Aorta (tissue), 5 donors: Measurements from ENCODE around the gene RACK1. TPM values are rescaled to one million over a fixed set of nuclear protein-coding genes. Genes with fewer than 3 reads are reported as not detected.

Experiments used
- ATAC-seq: fragments of 200-7000 bp; cut with Tn5 transposase; one replicate; pipeline ENCODE4 v1.9.1; 2022; ENCODE audit warnings: moderate library complexity; ENCODE audit not compliant: low FRiP score
- DNase-seq, 2 donors: peaks; one replicate each; pipeline ENCODE4 v3.0.0-alpha.2; 2020
- H3K27ac ChIP-seq, 2 donors: one replicate each; pipeline ENCODE4 v1.5.1; 2013; ENCODE audit warnings: low read length in 2 of 2, mild to moderate bottlenecking in 2 of 2, moderate library complexity in 2 of 2, control low read depth in 1 of 2, inconsistent platforms in 1 of 2, low read depth in 1 of 2
- H3K27me3 ChIP-seq, 2 donors: one replicate each; pipeline ENCODE4 v1.6.1; 2013; ENCODE audit warnings: control low read depth in 1 of 2, low read length in 1 of 2, mild to moderate bottlenecking in 1 of 2, moderate library complexity in 1 of 2; ENCODE audit not compliant: insufficient read depth in 2 of 2, control insufficient read depth in 1 of 2
- H3K36me3 ChIP-seq, 2 donors: one replicate each; pipeline ENCODE4 v1.6.1; 2013; ENCODE audit warnings: control low read depth in 1 of 2, low read length in 1 of 2, mild to moderate bottlenecking in 1 of 2; ENCODE audit not compliant: insufficient read depth in 2 of 2, control insufficient read depth in 1 of 2
- H3K4me1 ChIP-seq, 2 donors: one replicate each; pipeline ENCODE4 v1.6.1; 2013; ENCODE audit warnings: low read length in 2 of 2, control low read depth in 1 of 2, mild to moderate bottlenecking in 1 of 2, moderate library complexity in 1 of 2; ENCODE audit not compliant: insufficient read depth in 2 of 2, control insufficient read depth in 1 of 2
- H3K4me3 ChIP-seq, 2 donors: one replicate each; pipeline ENCODE4 v1.5.1; 2013; ENCODE audit warnings: low read length in 2 of 2, control low read depth in 1 of 2, mild to moderate bottlenecking in 1 of 2
- H3K9me3 ChIP-seq: one replicate; pipeline ENCODE4 v1.6.1; 2013; ENCODE audit warnings: mild to moderate bottlenecking, low read length; ENCODE audit not compliant: control insufficient read depth
- WGBS, 2 donors: extraction: QIAGEN DNeasy Blood & Tissue Kit; methylation state at CpG; one replicate each; pipeline ENCODE4 v1.1.7; 2013; 5-methylcytosine and 5-hydroxymethylcytosine counted together
- intact Hi-C, 2 donors: fragments of 100-400 bp; cut with DNase I; formaldehyde crosslinking; loops; one replicate each; pipeline versions ENCODE4 v1.14.2 to v1.15.0; 2022
- polyA plus RNA-seq, 2 donors: library from polyadenylated mRNA; stranded (reverse); fragments of 200-250 nt; gene quantifications; one replicate each; pipeline ENCODE4 v1.2.3, GENCODE V29; 2013
- total RNA-seq, 2 donors: library from RNA; stranded (reverse); fragmentation: NEBNext Ultra II Directional; extraction: Animal tissue kit (Norgen Biotek cat#: 25700); gene quantifications; one replicate each; pipeline ENCODE4 v1.2.1, GENCODE V29; 2021
- donor health status: healthy with polysubstance abuse.
- donor health status: Bipolar disorder and iron deficiency.
- donor health status: DM: no; HTN: no; CAD: no.
- donor health status: DM: no; HTN: no; CAD: no.
- donor health status: DM: yes; HTN: yes; CAD: no.

The RACK1 gene
- total and polyA plus RNA-seq, 4 donors = 922 to 2,024 (median 1,515) TPM

- H3K27ac ChIP-seq = peak overlapping the region in 1 of 2 donors; percentile 48
- 1% methylated on average over 36 of the region's 36 CpGs for WGBS, 2 donors
- H3K4me1 ChIP-seq = no peaks in the 10 kb centered on the region
- intact Hi-C loops = loop anchor here (1.0 to 2.0 kb wide), 3 partner anchors 11 to 19 kb away; partner anchors contain the start of gene TRIM41 (in 1 of the 2)
- no peaks in the 10 kb centered on the region for H3K36me3 ChIP-seq
- DNase-seq = peak; percentile 77 to 94
- no peaks in the 10 kb centered on the region for H3K9me3 ChIP-seq
- peak overlapping the region; percentile 16 to 36 for H3K4me3 ChIP-seq
- peak; percentile 84 for ATAC-seq
- no peaks in the 10 kb centered on the region for H3K27me3 ChIP-seq
These were observed 36.3 kb downstream of the RACK1 start for GRCh38 chr5:181207214-181207959.

- peak; percentile 6 for ATAC-seq
These were observed 37.7 kb downstream of the RACK1 start for GRCh38 chr5:181205761-181206649.

GRCh38 chr5:181204826-181205760 lies 38.6 kb downstream of the RACK1 start, which contains the start of gene TRIM7:
Gene TRIM7 (minus strand): TSS chr5:181205196. CDS start chr5:181205110, 86 bp downstream.
- 1% methylated on average over 87 to 94 of the region's 94 CpGs for WGBS, 2 donors
- intact Hi-C loops = no loop called here
- DNase-seq (peak; percentile 80 to 89), ATAC-seq (peak; percentile 1)
- Histone ChIP-seq H3K4me3 (peak within 1 kb of the TSS; percentile 45 to 59), H3K27ac (peak within 1 kb of the TSS in 1 of 2 donors; percentile 49), H3K36me3 (no peaks in the 10 kb centered on the region), H3K4me1 (no peaks in the 10 kb centered on the region), H3K27me3 (no peaks in the 10 kb centered on the region), H3K9me3 (no peaks in the 10 kb centered on the region)

More at GRCh38 chr5:181205761-181206649, 37.7 kb downstream of the RACK1 start:
- no peaks in the 10 kb centered on the region for H3K27me3 ChIP-seq
- H3K36me3 ChIP-seq = no peaks in the 10 kb centered on the region
- DNase-seq = peak in 1 of 2 donors; percentile 77
- no peaks in the 10 kb centered on the region for H3K4me1 ChIP-seq
- peak overlapping the region in 1 of 2 donors; percentile 56 for H3K27ac ChIP-seq
- H3K4me3 ChIP-seq = peak overlapping the region; percentile 1 to 50
- intact Hi-C loops = loop anchor here (1.0 to 2.0 kb wide), 3 partner anchors 17 to 18 kb away; partner anchors contain the start of gene TRIM41 (in 1 of the 2)
- 4 to 6% methylated on average over 37 of the region's 37 CpGs for WGBS, 2 donors
- H3K9me3 ChIP-seq = no peaks in the 10 kb centered on the region

GRCh38 chr5:181204113-181204825 lies 39.4 kb downstream of the RACK1 start:
- DNase-seq (peak; percentile 44 to 79), ATAC-seq (peak; percentile 29)
- H3K9me3 ChIP-seq = no peaks in the 10 kb centered on the region
- no peaks in the 10 kb centered on the region for H3K27me3 ChIP-seq
- no peaks in the 10 kb centered on the region for H3K4me1 ChIP-seq
- H3K4me3 ChIP-seq = peak overlapping the region; percentile 45 to 59
- no peaks in the 10 kb centered on the region for H3K36me3 ChIP-seq
- 0 to 1% methylated on average over 38 to 67 of the region's 67 CpGs for WGBS, 2 donors
- no peak overlapping the region for H3K27ac ChIP-seq
- intact Hi-C loops = no loop called here

- Histone ChIP-seq H3K4me3 (peak overlapping the region in 1 of 2 donors; percentile 59), H3K36me3 (no peaks in the 10 kb centered on the region), H3K9me3 (no peaks in the 10 kb centered on the region), H3K4me1 (no peaks in the 10 kb centered on the region), H3K27ac (no peak overlapping the region), H3K27me3 (no peaks in the 10 kb centered on the region)
- intact Hi-C loops = no loop called here
- 12% methylated on average over 17 of the region's 17 CpGs for WGBS, 2 donors
- ATAC-seq (no peak), DNase-seq (peak in 1 of 2 donors; percentile 44)
These were observed 40.0 kb downstream of the RACK1 start for GRCh38 chr5:181203777-181204112.

- DNase-seq (peak in 1 of 2 donors; percentile 59), ATAC-seq (no peak)
- Histone ChIP-seq H3K4me1 (no peaks in the 10 kb centered on the region), H3K4me3 (no peak overlapping the region), H3K27me3 (no peaks in the 10 kb centered on the region), H3K9me3 (no peaks in the 10 kb centered on the region), H3K36me3 (no peaks in the 10 kb centered on the region), H3K27ac (no peak overlapping the region)
- WGBS, 2 donors = 86 to 89% methylated on average over 11 of the region's 11 CpGs
- intact Hi-C loops = no loop called here
These were observed 40.5 kb downstream of the RACK1 start for GRCh38 chr5:181203093-181203711.

GRCh38 chr5:181200816-181201215 lies 42.9 kb downstream of the RACK1 start:
- H3K4me3 ChIP-seq = no peak overlapping the region
- H3K27me3 ChIP-seq = no peaks in the 10 kb centered on the region
- DNase-seq = peak in 1 of 2 donors; percentile 17
- intact Hi-C loops = no loop called here
- ATAC-seq = no peak
- H3K4me1 ChIP-seq = no peaks in the 10 kb centered on the region
- no peaks in the 10 kb centered on the region for H3K9me3 ChIP-seq
- 89 to 92% methylated on average over 4 of the region's 4 CpGs for WGBS, 2 donors
- no peaks in the 10 kb centered on the region for H3K36me3 ChIP-seq
- H3K27ac ChIP-seq = no peak overlapping the region
